ENCODE measurements around the gene NMRAL1. TPM values are rescaled to one million over a fixed set of nuclear protein-coding genes. Genes with fewer than 3 reads are reported as not detected.

Gene NMRAL1
- polyA plus RNA-seq, 1 donor from 2014 or later: 45.3 TPM

- no peaks in the 10 kb centered on the region for H3K27me3 Mint-ChIP-seq
- peaks cover 8% of the 10 kb centered on the region for H3K36me3 Mint-ChIP-seq
- H3K27ac Mint-ChIP-seq: no peak overlapping the region
- peaks cover 0 to 2% (median 2%) of the 10 kb centered on the region in 3 donors for H3K4me1 Mint-ChIP-seq
- no peaks in the 10 kb centered on the region for H3K9me3 Mint-ChIP-seq
- H3K4me3 Mint-ChIP-seq: no peak overlapping the region
These were observed 10.8 kb downstream of the NMRAL1 start for GRCh38 chr16:4463522-4464163.

- Mint-ChIP-seq H3K4me3 (no peak overlapping the region), H3K9me3 (no peaks in the 10 kb centered on the region), H3K27ac (peak overlapping the region in 1 of 3 donors; percentile 23), H3K36me3 (peaks cover 7% of the 10 kb centered on the region), H3K27me3 (no peaks in the 10 kb centered on the region), H3K4me1 (peaks cover 0 to 2% (median 2%) of the 10 kb centered on the region in 3 donors)
These were observed 13.0 kb downstream of the NMRAL1 start for GRCh38 chr16:4461250-4462085.

- Mint-ChIP-seq H3K4me3 (no peak overlapping the region), H3K27me3 (no peaks in the 10 kb centered on the region), H3K4me1 (peaks cover 0 to 2% (median 2%) of the 10 kb centered on the region in 3 donors), H3K36me3 (peaks cover 7% of the 10 kb centered on the region), H3K27ac (peak overlapping the region in 1 of 3 donors; percentile 23), H3K9me3 (no peaks in the 10 kb centered on the region)
These were observed 13.5 kb downstream of the NMRAL1 start for GRCh38 chr16:4460936-4461249.

GRCh38 chr16:4455951-4456350 is 18.5 kb downstream of the NMRAL1 start:
- H3K4me1 Mint-ChIP-seq: peaks cover 0 to 2% (median 0%) of the 10 kb centered on the region in 3 donors
- no peaks in the 10 kb centered on the region for H3K27me3 Mint-ChIP-seq
- H3K9me3 Mint-ChIP-seq: no peaks in the 10 kb centered on the region
- H3K27ac Mint-ChIP-seq: no peak overlapping the region
- H3K4me3 Mint-ChIP-seq: no peak overlapping the region
- H3K36me3 Mint-ChIP-seq: peaks cover 5% of the 10 kb centered on the region

- no peaks in the 10 kb centered on the region for H3K9me3 Mint-ChIP-seq
- H3K4me3 Mint-ChIP-seq: no peak overlapping the region
- H3K36me3 Mint-ChIP-seq: peaks cover 4% of the 10 kb centered on the region
- H3K27ac Mint-ChIP-seq: no peak overlapping the region
- H3K27me3 Mint-ChIP-seq: no peaks in the 10 kb centered on the region
- peaks cover 0 to 2% (median 0%) of the 10 kb centered on the region in 3 donors for H3K4me1 Mint-ChIP-seq
These were observed 19.3 kb downstream of the NMRAL1 start for GRCh38 chr16:4455081-4455480.

- Mint-ChIP-seq H3K36me3 (peaks cover 2% of the 10 kb centered on the region), H3K9me3 (no peaks in the 10 kb centered on the region), H3K4me3 (no peak overlapping the region), H3K4me1 (peaks cover 0 to 2% (median 0%) of the 10 kb centered on the region in 3 donors), H3K27ac (peak overlapping the region in 1 of 3 donors; percentile 53), H3K27me3 (no peaks in the 10 kb centered on the region)
These were observed 19.8 kb downstream of the NMRAL1 start for GRCh38 chr16:4454623-4455022.

- no peaks in the 10 kb centered on the region for H3K4me1 Mint-ChIP-seq
- no peak overlapping the region for H3K27ac Mint-ChIP-seq
- H3K4me3 Mint-ChIP-seq: no peak overlapping the region
- no peaks in the 10 kb centered on the region for H3K9me3 Mint-ChIP-seq
- H3K27me3 Mint-ChIP-seq: no peaks in the 10 kb centered on the region
- H3K36me3 Mint-ChIP-seq: peaks cover 2% of the 10 kb centered on the region
These were observed 21.8 kb downstream of the NMRAL1 start for GRCh38 chr16:4452674-4453073.

GRCh38 chr16:4450931-4451519 is 23.4 kb downstream of the NMRAL1 start:
- no peaks in the 10 kb centered on the region for H3K9me3 Mint-ChIP-seq
- no peaks in the 10 kb centered on the region for H3K27me3 Mint-ChIP-seq
- no peak overlapping the region for H3K27ac Mint-ChIP-seq
- no peak overlapping the region for H3K4me3 Mint-ChIP-seq
- peaks cover 6% of the 10 kb centered on the region for H3K36me3 Mint-ChIP-seq
- H3K4me1 Mint-ChIP-seq: no peaks in the 10 kb centered on the region

GRCh38 chr16:4450430-4450829 is 24.0 kb downstream of the NMRAL1 start:
- no peaks in the 10 kb centered on the region for H3K9me3 Mint-ChIP-seq
- peaks cover 6% of the 10 kb centered on the region for H3K36me3 Mint-ChIP-seq
- H3K4me1 Mint-ChIP-seq: no peaks in the 10 kb centered on the region
- no peak overlapping the region for H3K4me3 Mint-ChIP-seq
- no peak overlapping the region for H3K27ac Mint-ChIP-seq
- no peaks in the 10 kb centered on the region for H3K27me3 Mint-ChIP-seq

- H3K36me3 Mint-ChIP-seq: peaks cover 12% of the 10 kb centered on the region
These were observed 30.4 kb downstream of the NMRAL1 start for GRCh38 chr16:4443986-4444385.

GRCh38 chr16:4443271-4443670 is 31.2 kb downstream of the NMRAL1 start:
- Mint-ChIP-seq H3K4me1 (no peaks in the 10 kb centered on the region), H3K27ac (no peak overlapping the region), H3K36me3 (peaks cover 12% of the 10 kb centered on the region), H3K9me3 (no peaks in the 10 kb centered on the region), H3K4me3 (no peak overlapping the region), H3K27me3 (no peaks in the 10 kb centered on the region)

More at GRCh38 chr16:4443986-4444385, 30.4 kb downstream of the NMRAL1 start:
- no peaks in the 10 kb centered on the region for H3K4me1 Mint-ChIP-seq
- H3K27me3 Mint-ChIP-seq: no peaks in the 10 kb centered on the region
- H3K4me3 Mint-ChIP-seq: no peak overlapping the region
- no peaks in the 10 kb centered on the region for H3K9me3 Mint-ChIP-seq
- no peak overlapping the region for H3K27ac Mint-ChIP-seq

GRCh38 chr16:4442371-4442770 is 32.1 kb downstream of the NMRAL1 start:
- Mint-ChIP-seq H3K9me3 (no peaks in the 10 kb centered on the region), H3K4me1 (no peaks in the 10 kb centered on the region), H3K27ac (peak overlapping the region in 1 of 3 donors; percentile 43), H3K27me3 (no peaks in the 10 kb centered on the region), H3K36me3 (peaks cover 12% of the 10 kb centered on the region), H3K4me3 (no peak overlapping the region)

GRCh38 chr16:4437366-4437765 is 37.1 kb downstream of the NMRAL1 start:
- H3K36me3 Mint-ChIP-seq: peaks cover 6% of the 10 kb centered on the region
- H3K27ac Mint-ChIP-seq: no peak overlapping the region
- H3K27me3 Mint-ChIP-seq: no peaks in the 10 kb centered on the region
- H3K9me3 Mint-ChIP-seq: no peaks in the 10 kb centered on the region
- no peak overlapping the region for H3K4me3 Mint-ChIP-seq
- peaks cover 0 to 5% (median 4%) of the 10 kb centered on the region in 3 donors for H3K4me1 Mint-ChIP-seq

GRCh38 chr16:4435337-4436067 is 38.9 kb downstream of the NMRAL1 start:
- Mint-ChIP-seq H3K27me3 (no peaks in the 10 kb centered on the region), H3K36me3 (peaks cover 9% of the 10 kb centered on the region), H3K4me1 (peaks cover 0 to 5% (median 4%) of the 10 kb centered on the region in 3 donors), H3K27ac (no peak overlapping the region), H3K9me3 (no peaks in the 10 kb centered on the region), H3K4me3 (no peak overlapping the region)
